Endothelial cell (in vitro differentiated cells): ENCODE data around the gene FZR1. TPM values are rescaled to one million over a fixed set of nuclear protein-coding genes. Genes with fewer than 3 reads are reported as not detected.
A peak's percentile ranks its signal among the peaks of the same experiment; 100 is the strongest.

Experiments used
- DNase-seq: peaks from one replicate; pipeline ENCODE4 v3.0.0; 2021; ENCODE audit warnings: low spot score
- H3K27ac Mint-ChIP-seq: one replicate; pipeline ENCODE4 v1.8.0; 2021; ENCODE audit warnings: mixed read lengths, inconsistent platforms; ENCODE audit not compliant: unreplicated experiment
- H3K27me3 Mint-ChIP-seq: one replicate; pipeline ENCODE4 v1.8.0; 2021; ENCODE audit warnings: mild to moderate bottlenecking, moderate library complexity, mixed read lengths, inconsistent platforms; ENCODE audit not compliant: unreplicated experiment
- H3K36me3 Mint-ChIP-seq: one replicate; pipeline ENCODE4 v1.8.0; 2021; ENCODE audit warnings: mild to moderate bottlenecking, low read depth, mixed read lengths, inconsistent platforms; ENCODE audit not compliant: unreplicated experiment
- H3K4me1 Mint-ChIP-seq: one replicate; pipeline ENCODE4 v1.8.0; 2021; ENCODE audit warnings: mild to moderate bottlenecking, mixed read lengths, inconsistent platforms; ENCODE audit not compliant: unreplicated experiment
- H3K4me3 Mint-ChIP-seq: one replicate; pipeline ENCODE4 v1.8.0; 2021; ENCODE audit warnings: mild to moderate bottlenecking, mixed read lengths, inconsistent platforms; ENCODE audit not compliant: unreplicated experiment
- H3K9me3 Mint-ChIP-seq: one replicate; pipeline ENCODE4 v1.8.0; 2021; ENCODE audit warnings: mixed read lengths, inconsistent platforms; ENCODE audit not compliant: unreplicated experiment
- CTCF ChIP-seq: fragments of 200-600 bp; sonication (generic); IDR thresholded peaks from one replicate; pipeline ENCODE4 v1.5.0; 2021; ENCODE audit warnings: antibody characterized with exemption; ENCODE audit not compliant: unreplicated experiment
- total RNA-seq: library from RNA; stranded (reverse); fragmentation: NEBNext Ultra II Directional; extraction: Animal tissue kit (Norgen Biotek cat#: 25700); gene quantifications from one replicate; pipeline ENCODE4 v1.2.1, GENCODE V29; 2021; ENCODE audit not compliant: unreplicated experiment

FZR1 gene
- total RNA-seq, 1 donor from 2014 or later: 38.9 TPM

GRCh38 chr19:3543150-3544057, 37.3 kb downstream of the FZR1 start:
- Mint-ChIP-seq H3K27me3 (peaks cover 15% of the 10 kb centered on the region), H3K36me3 (peaks cover 8% of the 10 kb centered on the region), H3K27ac (no peak overlapping the region), H3K9me3 (no peaks in the 10 kb centered on the region), H3K4me3 (no peak overlapping the region), H3K4me1 (peaks cover 2% of the 10 kb centered on the region)
- no peak for DNase-seq
- no peak for TF ChIP-seq CTCF

- Mint-ChIP-seq H3K36me3 (peaks cover 8% of the 10 kb centered on the region), H3K4me3 (no peak overlapping the region), H3K4me1 (peaks cover 2% of the 10 kb centered on the region), H3K27me3 (peaks cover 13% of the 10 kb centered on the region), H3K9me3 (no peaks in the 10 kb centered on the region), H3K27ac (no peak overlapping the region)
- no peak for DNase-seq
- TF ChIP-seq CTCF: no peak
Measured at GRCh38 chr19:3544058-3544376, 37.9 kb downstream of the FZR1 start.

DNA sequence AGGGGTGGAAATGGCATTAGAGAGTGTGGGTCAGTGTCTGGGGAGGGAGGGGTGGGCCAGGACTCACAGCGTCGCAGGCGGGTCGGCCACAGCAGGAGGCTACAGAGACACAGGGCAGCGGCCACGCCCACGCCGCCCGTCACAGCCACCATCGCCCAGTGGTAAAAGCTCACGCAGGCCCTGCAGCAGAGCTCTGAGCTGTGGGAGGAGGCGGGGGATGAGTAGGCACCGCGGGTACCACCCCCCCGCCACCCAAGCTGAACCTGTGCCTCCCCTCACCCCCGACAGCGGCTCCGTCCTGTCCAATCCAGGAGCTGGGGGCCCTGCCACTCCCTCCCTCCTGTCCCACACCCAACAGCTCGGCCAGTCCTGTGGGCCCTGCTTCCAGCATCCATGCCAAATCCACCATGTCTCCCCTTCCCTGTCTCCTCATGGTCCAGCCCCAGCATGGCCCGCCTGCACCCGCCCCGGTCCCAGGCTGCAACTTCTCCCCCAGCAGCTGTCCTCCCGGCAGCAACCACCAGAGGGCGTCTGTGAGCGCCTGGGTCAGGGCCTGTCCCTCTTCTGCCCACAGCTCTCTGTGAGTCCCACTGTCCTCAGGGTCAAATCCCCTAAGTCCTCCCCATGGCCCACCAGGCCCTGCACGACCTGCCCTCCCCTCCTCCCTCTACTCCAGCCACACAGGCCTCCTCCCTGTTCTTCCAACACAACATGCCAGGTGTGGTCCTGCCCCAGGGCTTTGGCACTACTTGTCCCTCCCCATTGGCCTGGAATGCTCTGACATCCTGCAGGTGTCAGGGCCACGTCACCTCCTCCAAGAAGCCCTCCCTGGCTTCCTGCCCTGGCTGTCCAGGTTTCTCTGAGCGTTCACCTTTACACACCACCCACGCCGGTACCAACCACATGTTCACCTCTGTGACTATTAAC, 38.9 kb downstream of the FZR1 start:
- no peaks in the 10 kb centered on the region for H3K9me3 Mint-ChIP-seq
- H3K27ac Mint-ChIP-seq: peak overlapping the region; percentile 42
- H3K27me3 Mint-ChIP-seq: peaks cover 13% of the 10 kb centered on the region
- no peak overlapping the region for H3K4me3 Mint-ChIP-seq
- peaks cover 5% of the 10 kb centered on the region for H3K36me3 Mint-ChIP-seq
- no peaks in the 10 kb centered on the region for H3K4me1 Mint-ChIP-seq
- DNase-seq: peak; percentile 95
- TF ChIP-seq CTCF: peak; percentile 97

GRCh38 chr19:3545669-3546034, 39.5 kb downstream of the FZR1 start:
- no peak for TF ChIP-seq CTCF
- H3K4me1 Mint-ChIP-seq: no peaks in the 10 kb centered on the region
- no peak overlapping the region for H3K27ac Mint-ChIP-seq
- H3K4me3 Mint-ChIP-seq: peak overlapping the region; percentile 37
- H3K27me3 Mint-ChIP-seq: peaks cover 14% of the 10 kb centered on the region
- no peaks in the 10 kb centered on the region for H3K9me3 Mint-ChIP-seq
- H3K36me3 Mint-ChIP-seq: peaks cover 5% of the 10 kb centered on the region
- DNase-seq: no peak

- Mint-ChIP-seq H3K27me3 (peaks cover 14% of the 10 kb centered on the region), H3K4me1 (no peaks in the 10 kb centered on the region), H3K4me3 (no peak overlapping the region), H3K9me3 (no peaks in the 10 kb centered on the region), H3K36me3 (peaks cover 5% of the 10 kb centered on the region), H3K27ac (no peak overlapping the region)
- DNase-seq: no peak
- no peak for TF ChIP-seq CTCF
Measured at GRCh38 chr19:3546119-3546518, 40.0 kb downstream of the FZR1 start.
